Type B pancreatic cell (in vitro differentiated cells): ENCODE data around the gene ALKBH5. TPM values are rescaled to one million over a fixed set of nuclear protein-coding genes. Genes with fewer than 3 reads are reported as not detected.

ENCODE experiments used
- DNase-seq: peaks from one replicate; pipeline ENCODE4 v3.0.0; 2021; ENCODE audit warnings: mixed read lengths; ENCODE audit not compliant: unreplicated experiment; ENCODE audit errors: extremely low spot score
- H3K27ac Mint-ChIP-seq: 2 replicates; pipeline ENCODE4 v1.8.0; 2021; ENCODE audit warnings: mild to moderate bottlenecking, mixed read lengths
- H3K27me3 Mint-ChIP-seq: 2 replicates; pipeline ENCODE4 v1.8.0; 2021; ENCODE audit warnings: mixed read lengths
- H3K36me3 Mint-ChIP-seq: 2 replicates; pipeline ENCODE4 v1.8.0; 2021; ENCODE audit warnings: mixed read lengths
- H3K4me1 Mint-ChIP-seq: one replicate; pipeline ENCODE4 v1.8.0; 2021; ENCODE audit warnings: mixed read lengths; ENCODE audit not compliant: unreplicated experiment
- H3K4me3 Mint-ChIP-seq: 2 replicates; pipeline ENCODE4 v1.8.0; 2021; ENCODE audit warnings: mild to moderate bottlenecking, mixed read lengths
- H3K9me3 Mint-ChIP-seq: 2 replicates; pipeline ENCODE4 v1.8.0; 2021; ENCODE audit warnings: mixed read lengths
- total RNA-seq: library from RNA; stranded (reverse); gene quantifications from 2 replicates; pipeline ENCODE4 v1.2.1, GENCODE V29; 2021; ENCODE audit warnings: low replicate concordance
- TF ChIP-seq, protein P1 (sequence below): fragments of 200-600 bp; sonication (generic); conservative IDR thresholded peaks from 2 replicates; pipeline ENCODE4 v1.5.0; 2021; ENCODE audit warnings: antibody characterized with exemption, mild to moderate bottlenecking

Gene ALKBH5
- total RNA-seq, 1 donor from 2014 or later = 88.8 TPM

DNA sequence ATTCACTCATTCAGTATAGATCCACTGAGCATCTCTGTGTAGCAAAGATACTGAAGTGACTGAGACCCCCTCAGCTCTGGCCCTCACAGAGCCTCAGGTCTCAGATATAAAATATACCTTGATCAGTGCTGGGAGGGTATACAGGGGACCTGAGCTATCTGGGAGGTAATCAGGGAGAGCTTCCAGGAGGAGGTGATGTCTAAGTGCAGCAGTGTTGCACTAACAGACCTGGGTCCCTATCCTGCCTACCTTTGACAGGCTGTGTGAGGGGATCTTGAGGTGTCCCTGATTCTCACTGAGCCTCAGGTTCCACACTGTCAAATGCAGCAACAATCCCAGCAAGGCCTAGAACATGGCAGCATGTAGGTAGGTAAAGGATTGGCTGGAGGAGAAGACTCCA, 6.5 kb upstream of the ALKBH5 start:
- no peak for DNase-seq
- peaks cover 17% of the 10 kb centered on the region for H3K4me1 Mint-ChIP-seq
- no peaks in the 10 kb centered on the region for H3K27me3 Mint-ChIP-seq
- no peak overlapping the region for H3K27ac Mint-ChIP-seq
- no peaks in the 10 kb centered on the region for H3K36me3 Mint-ChIP-seq
- H3K4me3 Mint-ChIP-seq = no peak overlapping the region
- TF ChIP-seq, protein P1, sequence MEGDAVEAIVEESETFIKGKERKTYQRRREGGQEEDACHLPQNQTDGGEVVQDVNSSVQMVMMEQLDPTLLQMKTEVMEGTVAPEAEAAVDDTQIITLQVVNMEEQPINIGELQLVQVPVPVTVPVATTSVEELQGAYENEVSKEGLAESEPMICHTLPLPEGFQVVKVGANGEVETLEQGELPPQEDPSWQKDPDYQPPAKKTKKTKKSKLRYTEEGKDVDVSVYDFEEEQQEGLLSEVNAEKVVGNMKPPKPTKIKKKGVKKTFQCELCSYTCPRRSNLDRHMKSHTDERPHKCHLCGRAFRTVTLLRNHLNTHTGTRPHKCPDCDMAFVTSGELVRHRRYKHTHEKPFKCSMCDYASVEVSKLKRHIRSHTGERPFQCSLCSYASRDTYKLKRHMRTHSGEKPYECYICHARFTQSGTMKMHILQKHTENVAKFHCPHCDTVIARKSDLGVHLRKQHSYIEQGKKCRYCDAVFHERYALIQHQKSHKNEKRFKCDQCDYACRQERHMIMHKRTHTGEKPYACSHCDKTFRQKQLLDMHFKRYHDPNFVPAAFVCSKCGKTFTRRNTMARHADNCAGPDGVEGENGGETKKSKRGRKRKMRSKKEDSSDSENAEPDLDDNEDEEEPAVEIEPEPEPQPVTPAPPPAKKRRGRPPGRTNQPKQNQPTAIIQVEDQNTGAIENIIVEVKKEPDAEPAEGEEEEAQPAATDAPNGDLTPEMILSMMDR = no peak
- H3K9me3 Mint-ChIP-seq = no peaks in the 10 kb centered on the region

DNA sequence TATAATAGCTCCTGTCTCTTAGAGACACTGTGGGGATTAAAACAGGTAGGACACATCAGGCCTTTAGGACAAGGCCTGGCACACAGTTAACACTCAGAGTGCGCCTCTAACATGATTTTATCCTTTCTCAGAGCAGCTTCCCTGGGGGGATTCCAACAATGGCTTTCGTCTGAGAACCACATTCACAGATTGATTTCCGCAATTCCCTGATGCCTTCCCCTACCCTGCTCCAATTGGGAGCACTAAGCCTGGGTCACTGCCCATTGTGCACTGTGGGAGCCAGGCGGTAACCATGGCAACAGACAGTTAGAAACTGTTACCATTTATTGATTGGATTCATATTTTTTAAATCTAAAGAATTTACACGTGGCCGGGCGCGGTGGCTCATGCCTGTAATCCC, 5.9 kb upstream of the ALKBH5 start:
- TF ChIP-seq, protein P1 = no peak
- Mint-ChIP-seq H3K4me3 (no peak overlapping the region), H3K27me3 (no peaks in the 10 kb centered on the region)

DNA sequence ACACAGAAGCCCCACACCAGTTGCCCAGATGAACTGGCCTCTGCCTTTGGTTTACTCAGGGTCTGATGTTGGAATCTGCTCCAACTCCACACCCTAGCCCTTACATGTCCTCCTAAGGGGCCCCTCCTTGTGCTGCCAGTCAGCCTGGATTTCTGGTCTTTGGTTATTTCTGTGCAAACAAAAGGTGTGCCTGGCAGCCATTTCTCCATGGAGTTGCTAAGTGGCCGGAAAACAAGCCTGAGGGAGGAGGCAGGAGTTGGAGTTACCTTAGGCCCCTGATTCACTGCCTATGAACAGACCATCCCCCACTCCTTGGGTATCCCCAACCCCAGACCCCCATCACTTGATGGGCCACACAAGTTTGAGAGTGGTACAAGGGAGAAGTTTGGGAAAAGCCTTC, 4.4 kb upstream of the ALKBH5 start:
- H3K36me3 Mint-ChIP-seq = no peaks in the 10 kb centered on the region
- no peaks in the 10 kb centered on the region for H3K9me3 Mint-ChIP-seq
- H3K27me3 Mint-ChIP-seq = peaks cover 3% of the 10 kb centered on the region
- no peak for DNase-seq
- peak overlapping the region; percentile 28 for H3K27ac Mint-ChIP-seq
- no peak overlapping the region for H3K4me3 Mint-ChIP-seq
- TF ChIP-seq, protein P1 = no peak
- peaks cover 19% of the 10 kb centered on the region for H3K4me1 Mint-ChIP-seq

More for the DNA sequence above, 5.9 kb upstream of the ALKBH5 start:
- Mint-ChIP-seq H3K36me3 (no peaks in the 10 kb centered on the region), H3K27ac (no peak overlapping the region), H3K4me1 (peaks cover 19% of the 10 kb centered on the region), H3K9me3 (no peaks in the 10 kb centered on the region)
- DNase-seq = no peak

DNA sequence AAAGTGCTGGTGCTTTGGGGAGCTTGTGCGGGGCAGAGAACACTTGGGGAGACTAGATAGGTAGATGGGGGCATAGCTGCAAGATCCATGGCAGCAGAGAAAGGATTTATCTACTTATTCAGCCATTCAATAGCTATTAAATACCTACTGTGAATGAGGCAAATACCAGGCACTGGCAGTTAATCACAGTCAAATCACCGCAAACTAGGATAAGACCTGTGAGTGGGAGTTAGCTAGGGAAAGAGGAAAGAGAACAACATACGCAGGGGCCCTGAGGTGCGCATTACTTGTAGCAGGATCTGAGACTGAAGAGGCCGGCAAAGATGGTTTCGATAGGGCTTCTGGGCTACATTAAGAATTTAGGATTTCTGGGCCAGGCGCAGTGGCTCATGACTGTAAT, 3.8 kb upstream of the ALKBH5 start:
- H3K4me1 Mint-ChIP-seq = peaks cover 19% of the 10 kb centered on the region
- no peak for DNase-seq
- TF ChIP-seq, protein P1 = no peak
- H3K36me3 Mint-ChIP-seq = no peaks in the 10 kb centered on the region
- no peaks in the 10 kb centered on the region for H3K9me3 Mint-ChIP-seq
- H3K27me3 Mint-ChIP-seq = peaks cover 3% of the 10 kb centered on the region
- peak overlapping the region; percentile 1 for H3K4me3 Mint-ChIP-seq
- peak overlapping the region; percentile 28 for H3K27ac Mint-ChIP-seq

DNA sequence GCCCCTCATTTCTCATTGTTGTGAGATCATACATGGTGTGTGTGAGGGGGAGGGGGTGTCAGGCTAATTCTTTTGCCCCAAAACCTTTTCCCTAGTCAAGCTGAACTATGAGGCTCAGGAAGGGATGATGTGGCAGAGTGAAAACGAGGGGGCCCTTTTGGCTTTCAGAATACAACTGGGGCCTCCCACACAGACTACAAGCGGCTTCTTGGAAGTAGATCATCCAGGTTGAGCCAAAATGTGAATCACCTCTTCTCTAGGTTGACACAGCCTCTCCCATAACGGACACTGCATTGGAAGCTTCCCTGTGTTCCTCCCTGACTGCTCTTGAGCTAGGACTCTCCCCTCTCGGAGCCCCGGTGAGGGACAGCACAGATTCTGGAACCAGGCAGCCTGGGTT, 2.3 kb upstream of the ALKBH5 start:
- Mint-ChIP-seq H3K4me1 (peaks cover 25% of the 10 kb centered on the region), H3K9me3 (no peaks in the 10 kb centered on the region), H3K36me3 (no peaks in the 10 kb centered on the region), H3K4me3 (no peak overlapping the region), H3K27ac (peak overlapping the region; percentile 100), H3K27me3 (peaks cover 3% of the 10 kb centered on the region)
- TF ChIP-seq, protein P1 = no peak
- no peak for DNase-seq
